ENCODE measurements around the gene PITX3.
A peak's percentile ranks its signal among the peaks of the same experiment; 100 is the strongest.

PITX3 gene

GRCh38 chr10:102241444-102242117 is at the start of gene PITX3:
Gene PITX3, minus strand, starts transcription at chr10:102241512. Its CDS starts 9,432 bp downstream, at chr10:102232080.
- Histone ChIP-seq H3K9ac (no peak within 1 kb of the TSS), H3K4me1 (peaks cover 13% of the 10 kb centered on the region), H3K79me2 (peaks cover 9% of the 10 kb centered on the region), H3K27ac (no peak within 1 kb of the TSS), H3K36me3 (ENCODE audit: control insufficient read depth, insufficient read depth, low read length) (no peaks in the 10 kb centered on the region), H3K27me3 (ENCODE audit: control insufficient read depth, insufficient read depth, low read length) (no peaks in the 10 kb centered on the region), H3K4me2 (ENCODE audit: low read length) (peak within 1 kb of the TSS; percentile 93), H3K4me3 (ENCODE audit: low read depth, low read length) (peak within 1 kb of the TSS; percentile 43), H2AFZ (peak within 1 kb of the TSS; percentile 72), H3K9me3 (ENCODE audit: control insufficient read depth, low read length) (no peaks in the 10 kb centered on the region)
- no peak for TF ChIP-seq CTCF (IDR thresholded peaks at IDR 0.05)

DNA sequence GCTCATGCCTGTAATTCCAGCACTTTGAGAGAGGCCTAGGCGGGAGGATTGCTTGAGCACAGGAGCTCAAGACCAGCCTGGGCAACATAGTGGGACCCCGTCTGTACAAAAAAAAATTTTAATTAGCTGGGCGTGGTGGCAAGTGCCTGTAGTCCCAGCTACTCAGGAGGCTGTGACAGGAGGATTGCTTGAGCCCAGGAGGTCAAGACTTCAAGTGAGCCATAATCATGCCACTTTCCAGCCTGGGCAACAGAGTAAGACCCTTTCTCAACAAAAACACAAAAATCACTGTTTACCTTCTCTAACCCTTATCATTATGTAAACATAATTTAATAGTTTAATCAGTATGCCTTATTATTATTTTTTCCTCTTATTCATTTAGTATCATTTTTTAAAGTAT is 48.5 kb upstream of the PITX3 start:
- Histone ChIP-seq H3K9me3 (ENCODE audit: control insufficient read depth, low read length) (no peaks in the 10 kb centered on the region), H3K79me2 (peaks cover 43% of the 10 kb centered on the region), H3K36me3 (ENCODE audit: control insufficient read depth, insufficient read depth, low read length) (no peaks in the 10 kb centered on the region), H2AFZ (no peak overlapping the region), H3K4me2 (ENCODE audit: low read length) (no peak overlapping the region), H3K4me1 (peaks cover 2% of the 10 kb centered on the region), H3K27ac (no peak overlapping the region), H3K9ac (no peak overlapping the region), H3K4me3 (ENCODE audit: low read depth, low read length) (no peak overlapping the region), H3K27me3 (ENCODE audit: control insufficient read depth, insufficient read depth, low read length) (no peaks in the 10 kb centered on the region)
- TF ChIP-seq CTCF (IDR thresholded peaks at IDR 0.05), result no peak

DNA sequence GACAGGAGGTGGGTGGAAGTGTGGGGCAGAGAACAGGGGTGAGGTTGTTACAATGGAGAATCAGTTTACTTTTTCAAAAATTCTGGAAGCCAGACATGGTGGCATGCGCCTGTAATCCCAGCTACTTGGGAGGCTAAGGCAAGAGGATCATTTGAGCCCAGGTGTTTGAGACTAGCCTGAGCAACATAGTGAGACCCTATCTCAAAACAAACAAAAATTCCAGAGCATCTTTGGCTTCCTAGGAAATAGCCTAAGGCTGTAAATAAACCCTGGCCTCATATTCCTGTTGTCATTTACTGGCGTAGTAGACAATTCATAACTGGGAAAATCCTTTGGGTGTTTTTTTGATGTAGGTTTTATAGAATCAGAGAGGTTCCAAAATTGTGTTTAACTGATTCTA is 48.0 kb upstream of the PITX3 start:
- peaks cover 2% of the 10 kb centered on the region for H3K4me1 ChIP-seq
- no peak overlapping the region for H3K9ac ChIP-seq
- H3K79me2 ChIP-seq, result peaks cover 43% of the 10 kb centered on the region
- H3K4me3 ChIP-seq (ENCODE audit: low read depth, low read length), result no peak overlapping the region
- H3K27me3 ChIP-seq (ENCODE audit: control insufficient read depth, insufficient read depth, low read length), result no peaks in the 10 kb centered on the region
- no peak overlapping the region for H3K27ac ChIP-seq
- TF ChIP-seq CTCF (IDR thresholded peaks at IDR 0.05), result no peak
- no peaks in the 10 kb centered on the region for H3K36me3 ChIP-seq (ENCODE audit: control insufficient read depth, insufficient read depth, low read length)
- no peak overlapping the region for H3K4me2 ChIP-seq (ENCODE audit: low read length)
- no peak overlapping the region for H2AFZ ChIP-seq
- no peaks in the 10 kb centered on the region for H3K9me3 ChIP-seq (ENCODE audit: control insufficient read depth, low read length)

DNA sequence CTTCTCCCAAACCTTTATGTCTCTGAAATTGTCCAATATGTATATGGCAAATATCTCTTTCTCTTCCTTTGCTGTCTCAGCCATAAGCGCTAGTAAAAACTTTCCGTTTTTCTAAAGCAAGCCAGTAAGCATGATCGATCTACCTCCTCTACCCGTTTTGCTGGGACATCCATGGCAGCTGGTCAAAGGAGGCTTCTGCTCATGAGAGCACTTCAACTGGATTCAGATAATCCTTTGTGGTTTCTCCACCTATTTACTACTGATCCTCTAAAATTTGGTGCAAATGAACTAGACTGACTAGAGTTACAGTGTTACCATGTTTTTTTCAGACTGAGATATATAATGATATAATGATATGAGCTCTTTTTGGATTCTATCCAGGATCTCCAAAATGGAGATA is 46.7 kb upstream of the PITX3 start:
- Histone ChIP-seq H3K9ac (no peak overlapping the region), H3K9me3 (ENCODE audit: control insufficient read depth, low read length) (no peaks in the 10 kb centered on the region), H3K36me3 (ENCODE audit: control insufficient read depth, insufficient read depth, low read length) (no peaks in the 10 kb centered on the region), H3K27ac (no peak overlapping the region), H2AFZ (no peak overlapping the region), H3K79me2 (peaks cover 49% of the 10 kb centered on the region), H3K4me1 (peaks cover 2% of the 10 kb centered on the region), H3K4me3 (ENCODE audit: low read depth, low read length) (no peak overlapping the region), H3K4me2 (ENCODE audit: low read length) (no peak overlapping the region), H3K27me3 (ENCODE audit: control insufficient read depth, insufficient read depth, low read length) (no peaks in the 10 kb centered on the region)
- TF ChIP-seq CTCF (IDR thresholded peaks at IDR 0.05), result no peak

DNA sequence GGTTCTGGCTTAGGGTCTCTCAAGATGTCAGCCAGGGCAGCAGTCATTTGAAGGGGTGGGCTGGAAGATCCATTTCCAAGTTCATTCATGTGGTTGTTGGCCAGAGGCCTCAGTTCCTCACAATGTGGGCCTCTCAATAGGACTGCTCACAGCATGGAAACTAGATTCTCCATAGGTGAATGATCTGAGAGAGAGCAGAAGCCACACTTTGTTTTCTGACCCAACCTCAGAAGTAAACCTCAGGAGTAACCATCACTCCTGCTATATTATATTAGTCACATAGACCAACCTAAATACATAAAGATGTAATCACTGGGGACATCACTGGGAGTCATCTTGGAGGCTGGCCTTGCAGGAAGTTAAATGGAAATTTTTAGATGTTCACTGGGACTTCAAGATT is 46.2 kb upstream of the PITX3 start:
- Histone ChIP-seq H3K27ac (no peak overlapping the region), H3K4me2 (ENCODE audit: low read length) (no peak overlapping the region), H3K79me2 (peaks cover 51% of the 10 kb centered on the region), H2AFZ (no peak overlapping the region), H3K9ac (no peak overlapping the region), H3K9me3 (ENCODE audit: control insufficient read depth, low read length) (no peaks in the 10 kb centered on the region), H3K4me1 (peaks cover 2% of the 10 kb centered on the region), H3K27me3 (ENCODE audit: control insufficient read depth, insufficient read depth, low read length) (no peaks in the 10 kb centered on the region), H3K4me3 (ENCODE audit: low read depth, low read length) (no peak overlapping the region), H3K36me3 (ENCODE audit: control insufficient read depth, insufficient read depth, low read length) (no peaks in the 10 kb centered on the region)
- no peak for TF ChIP-seq CTCF (IDR thresholded peaks at IDR 0.05)

Measured in parathyroid adenoma (tissue), 2 donors.